ENCODE measurements around the gene IQGAP2.

Gene IQGAP2

GRCh38 chr5:76364226-76364589, 38.9 kb upstream of the IQGAP2 start:
- Histone ChIP-seq H3K18ac (ENCODE audit: low read length) (no peak overlapping the region), H2AFZ (ENCODE audit: low read length) (peak overlapping the region; percentile 74), H3K27ac (replicated peaks; ENCODE audit: low read length) (no peak overlapping the region), H3K9ac (ENCODE audit: low read depth, low read length, poor library complexity) (no peak overlapping the region), H3K9me3 (replicated peaks in 1 of 2; ENCODE audit: control insufficient read depth in 2 of 2, insufficient read depth in 1 of 2, low read depth in 1 of 2, low read length in 2 of 2) (no peaks in the 10 kb centered on the region), H3K4ac (ENCODE audit: low read length) (no peak overlapping the region), H2BK12ac (ENCODE audit: low read length) (no peak overlapping the region), H2BK5ac (ENCODE audit: low read length) (no peak overlapping the region), H3K4me2 (ENCODE audit: insufficient read depth, low read length, poor library complexity, severe bottlenecking) (no peak overlapping the region), H3K36me3 (replicated peaks in 1 of 2; ENCODE audit: control insufficient read depth in 2 of 2, insufficient read depth in 2 of 2, low read length in 2 of 2) (no peaks in the 10 kb centered on the region), H4K91ac (ENCODE audit: low read depth, low read length, poor library complexity) (no peak overlapping the region), H3K4me1 (ENCODE audit: control insufficient read depth in 2 of 2, insufficient read depth in 1 of 2, low read depth in 1 of 2, low read length in 2 of 2) (peaks cover 0 to 7% of the 10 kb centered on the region in 2 donors), H3K79me1 (ENCODE audit: low read depth, low read length) (no peaks in the 10 kb centered on the region), H3K4me3 (ENCODE audit: low read length in 2 of 2) (no peak overlapping the region), H3K23ac (ENCODE audit: low read depth, low read length, poor library complexity) (no peak overlapping the region), H2BK15ac (ENCODE audit: low read length) (no peak overlapping the region), H2BK120ac (ENCODE audit: low read depth, low read length) (no peak overlapping the region), H3K27me3 (ENCODE audit: control insufficient read depth in 3 of 3, insufficient read depth in 3 of 3, low read depth in 1 of 3, low read length in 3 of 3) (no peaks in the 10 kb centered on the region), H3K14ac (ENCODE audit: low read length) (no peak overlapping the region), H2AK5ac (ENCODE audit: low read depth, low read length) (no peak overlapping the region), H4K8ac (ENCODE audit: low read depth, low read length) (no peak overlapping the region)
- no CpG with 5 or more reads among the region's 2 CpGs for WGBS, 2 donors (ENCODE audit: extremely low coverage in 2 of 2, insufficient read length in 2 of 2, insufficient replicate concordance in 1 of 2)
- DNase-seq (ENCODE audit: low spot score): no peak

- no peak overlapping the region for H2BK12ac ChIP-seq (ENCODE audit: low read length)
- no peak overlapping the region for H4K91ac ChIP-seq (ENCODE audit: low read depth, low read length, poor library complexity)
- H2BK15ac ChIP-seq (ENCODE audit: low read length): no peak overlapping the region
- H3K27me3 ChIP-seq (ENCODE audit: control insufficient read depth in 3 of 3, insufficient read depth in 3 of 3, low read depth in 1 of 3, low read length in 3 of 3): no peaks in the 10 kb centered on the region
- H3K4me2 ChIP-seq (ENCODE audit: insufficient read depth, low read length, poor library complexity, severe bottlenecking): no peak overlapping the region
- H3K9me3 ChIP-seq (replicated peaks in 1 of 2; ENCODE audit: control insufficient read depth in 2 of 2, insufficient read depth in 1 of 2, low read depth in 1 of 2, low read length in 2 of 2): no peaks in the 10 kb centered on the region
- no peak overlapping the region for H3K9ac ChIP-seq (ENCODE audit: low read depth, low read length, poor library complexity)
- no peak overlapping the region for H3K27ac ChIP-seq (replicated peaks; ENCODE audit: low read length)
- no peak overlapping the region for H2BK5ac ChIP-seq (ENCODE audit: low read length)
- DNase-seq (ENCODE audit: low spot score): no peak
- H3K14ac ChIP-seq (ENCODE audit: low read length): no peak overlapping the region
- no peaks in the 10 kb centered on the region for H3K36me3 ChIP-seq (replicated peaks in 1 of 2; ENCODE audit: control insufficient read depth in 2 of 2, insufficient read depth in 2 of 2, low read length in 2 of 2)
- H2AK5ac ChIP-seq (ENCODE audit: low read depth, low read length): no peak overlapping the region
- H3K79me1 ChIP-seq (ENCODE audit: low read depth, low read length): no peaks in the 10 kb centered on the region
- H2AFZ ChIP-seq (ENCODE audit: low read length): no peak overlapping the region
- no peak overlapping the region for H3K4me3 ChIP-seq (ENCODE audit: low read length in 2 of 2)
- no peak overlapping the region for H2BK120ac ChIP-seq (ENCODE audit: low read depth, low read length)
- no peak overlapping the region for H3K4ac ChIP-seq (ENCODE audit: low read length)
- no peak overlapping the region for H4K8ac ChIP-seq (ENCODE audit: low read depth, low read length)
- H3K23ac ChIP-seq (ENCODE audit: low read depth, low read length, poor library complexity): no peak overlapping the region
- H3K18ac ChIP-seq (ENCODE audit: low read length): no peak overlapping the region
- H3K4me1 ChIP-seq (ENCODE audit: control insufficient read depth in 2 of 2, insufficient read depth in 1 of 2, low read depth in 1 of 2, low read length in 2 of 2): peaks cover 0 to 7% of the 10 kb centered on the region in 2 donors
These were observed 37.5 kb upstream of the IQGAP2 start for GRCh38 chr5:76365561-76365960.

DNA sequence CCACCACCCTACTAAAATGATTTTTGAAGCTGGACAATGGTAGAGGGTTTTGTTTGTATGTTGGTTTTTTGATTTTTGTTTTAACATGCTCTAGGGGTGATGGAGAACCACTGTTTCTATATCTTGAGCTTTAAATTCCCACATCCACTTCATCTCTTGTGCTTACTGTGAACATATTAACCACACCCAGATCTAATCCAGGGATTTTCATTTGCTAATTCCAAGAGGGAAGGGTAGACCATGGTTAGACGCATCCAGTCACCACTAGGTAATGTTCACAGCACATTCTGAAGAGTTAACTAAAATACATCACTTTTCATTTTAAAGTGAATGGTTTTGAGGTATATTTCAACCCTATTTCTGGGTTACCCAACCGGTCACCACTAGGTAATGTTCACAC, 36.5 kb upstream of the IQGAP2 start:
- Histone ChIP-seq H3K9ac (ENCODE audit: low read depth, low read length, poor library complexity) (no peak overlapping the region), H2AFZ (ENCODE audit: low read length) (no peak overlapping the region), H4K91ac (ENCODE audit: low read depth, low read length, poor library complexity) (no peak overlapping the region), H3K79me1 (ENCODE audit: low read depth, low read length) (no peaks in the 10 kb centered on the region), H3K4me3 (ENCODE audit: low read length in 2 of 2) (no peak overlapping the region), H2BK15ac (ENCODE audit: low read length) (no peak overlapping the region), H3K27ac (replicated peaks; ENCODE audit: low read length) (no peak overlapping the region), H3K4ac (ENCODE audit: low read length) (no peak overlapping the region), H2BK12ac (ENCODE audit: low read length) (no peak overlapping the region), H3K36me3 (replicated peaks in 1 of 2; ENCODE audit: control insufficient read depth in 2 of 2, insufficient read depth in 2 of 2, low read length in 2 of 2) (no peaks in the 10 kb centered on the region), H3K27me3 (ENCODE audit: control insufficient read depth in 3 of 3, insufficient read depth in 3 of 3, low read depth in 1 of 3, low read length in 3 of 3) (no peaks in the 10 kb centered on the region), H3K18ac (ENCODE audit: low read length) (no peak overlapping the region), H3K9me3 (replicated peaks in 1 of 2; ENCODE audit: control insufficient read depth in 2 of 2, insufficient read depth in 1 of 2, low read depth in 1 of 2, low read length in 2 of 2) (no peaks in the 10 kb centered on the region), H3K23ac (ENCODE audit: low read depth, low read length, poor library complexity) (no peak overlapping the region), H3K4me2 (ENCODE audit: insufficient read depth, low read length, poor library complexity, severe bottlenecking) (no peak overlapping the region), H3K4me1 (ENCODE audit: control insufficient read depth in 2 of 2, insufficient read depth in 1 of 2, low read depth in 1 of 2, low read length in 2 of 2) (peaks cover 0 to 7% of the 10 kb centered on the region in 2 donors), H4K8ac (ENCODE audit: low read depth, low read length) (no peak overlapping the region), H2BK120ac (ENCODE audit: low read depth, low read length) (no peak overlapping the region), H2BK5ac (ENCODE audit: low read length) (no peak overlapping the region), H3K14ac (ENCODE audit: low read length) (no peak overlapping the region), H2AK5ac (ENCODE audit: low read depth, low read length) (no peak overlapping the region)
- no CpG with 5 or more reads among the region's 2 CpGs for WGBS, 2 donors (ENCODE audit: extremely low coverage in 2 of 2, insufficient read length in 2 of 2, insufficient replicate concordance in 1 of 2)
- no peak for DNase-seq (ENCODE audit: low spot score)

- H2AK5ac ChIP-seq (ENCODE audit: low read depth, low read length): no peak overlapping the region
- H2BK12ac ChIP-seq (ENCODE audit: low read length): no peak overlapping the region
- H3K4me3 ChIP-seq (ENCODE audit: low read length in 2 of 2): no peak overlapping the region
- no peaks in the 10 kb centered on the region for H3K27me3 ChIP-seq (ENCODE audit: control insufficient read depth in 3 of 3, insufficient read depth in 3 of 3, low read depth in 1 of 3, low read length in 3 of 3)
- H3K14ac ChIP-seq (ENCODE audit: low read length): no peak overlapping the region
- no peak overlapping the region for H3K23ac ChIP-seq (ENCODE audit: low read depth, low read length, poor library complexity)
- H3K4me1 ChIP-seq (ENCODE audit: control insufficient read depth in 2 of 2, insufficient read depth in 1 of 2, low read depth in 1 of 2, low read length in 2 of 2): peaks cover 6 to 16% of the 10 kb centered on the region in 2 donors
- H3K36me3 ChIP-seq (replicated peaks in 1 of 2; ENCODE audit: control insufficient read depth in 2 of 2, insufficient read depth in 2 of 2, low read length in 2 of 2): no peaks in the 10 kb centered on the region
- H4K8ac ChIP-seq (ENCODE audit: low read depth, low read length): no peak overlapping the region
- H4K91ac ChIP-seq (ENCODE audit: low read depth, low read length, poor library complexity): no peak overlapping the region
- no peak overlapping the region for H2BK5ac ChIP-seq (ENCODE audit: low read length)
- no peak overlapping the region for H3K4ac ChIP-seq (ENCODE audit: low read length)
- no peaks in the 10 kb centered on the region for H3K9me3 ChIP-seq (replicated peaks in 1 of 2; ENCODE audit: control insufficient read depth in 2 of 2, insufficient read depth in 1 of 2, low read depth in 1 of 2, low read length in 2 of 2)
- no peak overlapping the region for H2BK15ac ChIP-seq (ENCODE audit: low read length)
- H2BK120ac ChIP-seq (ENCODE audit: low read depth, low read length): no peak overlapping the region
- no peak overlapping the region for H3K27ac ChIP-seq (replicated peaks; ENCODE audit: low read length)
- no peak overlapping the region for H3K18ac ChIP-seq (ENCODE audit: low read length)
- no peak overlapping the region for H2AFZ ChIP-seq (ENCODE audit: low read length)
- no CpG with 5 or more reads among the region's 6 CpGs for WGBS, 2 donors (ENCODE audit: extremely low coverage in 2 of 2, insufficient read length in 2 of 2, insufficient replicate concordance in 1 of 2)
- H3K9ac ChIP-seq (ENCODE audit: low read depth, low read length, poor library complexity): no peak overlapping the region
- no peak for DNase-seq (ENCODE audit: low spot score)
- no peaks in the 10 kb centered on the region for H3K79me1 ChIP-seq (ENCODE audit: low read depth, low read length)
- no peak overlapping the region for H3K4me2 ChIP-seq (ENCODE audit: insufficient read depth, low read length, poor library complexity, severe bottlenecking)
These were observed 35.3 kb upstream of the IQGAP2 start for GRCh38 chr5:76367623-76368371.

All from neuronal stem cell (in vitro differentiated cells).